Nephron (organoid): Measurements from ENCODE around the gene FTHL17.

Source experiments
- H3K27ac Mint-ChIP-seq, 3 experiments: 2 replicates each; pipeline ENCODE4 v1.8.0; 2020; ENCODE audit warnings: mixed read lengths in 3 of 3, mild to moderate bottlenecking in 2 of 3, moderate library complexity in 1 of 3
- H3K27me3 Mint-ChIP-seq: 2 replicates; pipeline ENCODE4 v1.8.0; 2021; ENCODE audit warnings: low read depth, mild to moderate bottlenecking, moderate library complexity, mixed read lengths
- H3K36me3 Mint-ChIP-seq: 2 replicates; pipeline ENCODE4 v1.8.0; 2020; ENCODE audit warnings: low read depth, mixed read lengths
- H3K4me1 Mint-ChIP-seq: 2 replicates; pipeline ENCODE4 v1.8.0; 2020; ENCODE audit warnings: mixed read lengths
- H3K4me3 Mint-ChIP-seq, 3 experiments: 2 replicates each; pipeline ENCODE4 v1.8.0; 2020; ENCODE audit warnings: mild to moderate bottlenecking in 3 of 3, mixed read lengths in 3 of 3, moderate library complexity in 2 of 3
- H3K9me3 Mint-ChIP-seq: 2 replicates; pipeline ENCODE4 v1.8.0; 2020; ENCODE audit warnings: mixed read lengths
- TF ChIP-seq, protein P1 (sequence below), 3 experiments: fragments of 200-600 bp; sonication (generic); IDR thresholded peaks; one replicate each; pipeline ENCODE4 v1.5.0; 2021; ENCODE audit warnings: antibody characterized with exemption in 3 of 3; ENCODE audit not compliant: unreplicated experiment in 3 of 3

Gene FTHL17

DNA sequence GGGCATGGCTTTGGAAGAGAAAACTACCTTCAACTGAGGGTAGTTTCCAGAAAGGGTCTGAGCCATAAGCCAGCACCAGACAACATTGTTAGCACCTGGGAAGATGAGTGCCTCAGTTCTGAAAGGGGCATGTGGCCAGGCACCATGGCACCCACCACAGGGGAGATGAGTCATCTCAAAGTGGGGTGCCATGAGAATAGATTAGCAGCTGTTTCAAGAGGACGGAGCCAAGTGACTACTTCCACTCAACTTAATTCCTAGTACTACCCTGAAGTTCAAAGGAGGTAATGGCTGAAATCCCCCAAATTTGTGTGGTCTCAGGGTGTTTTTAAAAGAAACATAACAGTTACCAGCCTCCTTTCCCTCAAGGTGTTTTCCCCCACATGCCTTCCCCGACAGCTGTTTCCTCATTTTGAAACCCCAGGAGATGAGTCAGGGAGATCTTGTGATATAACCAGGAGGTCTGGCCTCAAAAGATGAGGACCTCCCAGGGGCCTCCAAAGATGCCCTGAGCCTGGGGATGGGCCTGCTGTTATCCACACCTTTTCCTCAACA is 27.8 kb upstream of the FTHL17 start:
- no peaks in the 10 kb centered on the region for H3K4me1 Mint-ChIP-seq
- H3K9me3 Mint-ChIP-seq, result peaks cover 32% of the 10 kb centered on the region
- no peak overlapping the region for H3K27ac Mint-ChIP-seq
- TF ChIP-seq, protein P1, sequence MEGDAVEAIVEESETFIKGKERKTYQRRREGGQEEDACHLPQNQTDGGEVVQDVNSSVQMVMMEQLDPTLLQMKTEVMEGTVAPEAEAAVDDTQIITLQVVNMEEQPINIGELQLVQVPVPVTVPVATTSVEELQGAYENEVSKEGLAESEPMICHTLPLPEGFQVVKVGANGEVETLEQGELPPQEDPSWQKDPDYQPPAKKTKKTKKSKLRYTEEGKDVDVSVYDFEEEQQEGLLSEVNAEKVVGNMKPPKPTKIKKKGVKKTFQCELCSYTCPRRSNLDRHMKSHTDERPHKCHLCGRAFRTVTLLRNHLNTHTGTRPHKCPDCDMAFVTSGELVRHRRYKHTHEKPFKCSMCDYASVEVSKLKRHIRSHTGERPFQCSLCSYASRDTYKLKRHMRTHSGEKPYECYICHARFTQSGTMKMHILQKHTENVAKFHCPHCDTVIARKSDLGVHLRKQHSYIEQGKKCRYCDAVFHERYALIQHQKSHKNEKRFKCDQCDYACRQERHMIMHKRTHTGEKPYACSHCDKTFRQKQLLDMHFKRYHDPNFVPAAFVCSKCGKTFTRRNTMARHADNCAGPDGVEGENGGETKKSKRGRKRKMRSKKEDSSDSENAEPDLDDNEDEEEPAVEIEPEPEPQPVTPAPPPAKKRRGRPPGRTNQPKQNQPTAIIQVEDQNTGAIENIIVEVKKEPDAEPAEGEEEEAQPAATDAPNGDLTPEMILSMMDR (IDR thresholded peaks at IDR 0.05; ENCODE audit: unreplicated experiment in 3 of 3), result no peak
- H3K27me3 Mint-ChIP-seq, result no peaks in the 10 kb centered on the region
- no peak overlapping the region for H3K4me3 Mint-ChIP-seq
- no peaks in the 10 kb centered on the region for H3K36me3 Mint-ChIP-seq

DNA sequence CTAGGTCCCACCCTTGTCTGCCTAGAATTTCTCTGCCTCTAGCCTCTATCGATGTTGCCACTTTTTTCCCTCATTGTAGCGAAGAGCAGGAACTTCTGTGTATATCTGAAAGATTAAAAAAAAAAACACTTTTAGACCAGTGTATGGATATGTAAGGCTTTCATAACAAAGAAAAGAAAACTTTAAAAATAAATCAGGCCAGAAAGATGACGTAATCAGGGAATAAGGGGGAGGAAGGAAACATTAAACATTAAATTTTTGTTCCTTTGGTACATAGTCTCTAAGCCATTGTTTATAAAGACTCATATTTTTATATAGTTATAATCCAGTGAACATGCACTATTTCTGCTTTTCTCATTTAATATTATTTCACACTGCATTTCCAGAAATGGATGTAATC is 26.2 kb upstream of the FTHL17 start:
- no peaks in the 10 kb centered on the region for H3K4me1 Mint-ChIP-seq
- H3K36me3 Mint-ChIP-seq, result no peaks in the 10 kb centered on the region
- no peaks in the 10 kb centered on the region for H3K27me3 Mint-ChIP-seq
- H3K27ac Mint-ChIP-seq, result no peak overlapping the region
- no peak overlapping the region for H3K4me3 Mint-ChIP-seq
- peaks cover 32% of the 10 kb centered on the region for H3K9me3 Mint-ChIP-seq
- TF ChIP-seq, protein P1 (IDR thresholded peaks at IDR 0.05; ENCODE audit: unreplicated experiment in 3 of 3), result no peak

DNA sequence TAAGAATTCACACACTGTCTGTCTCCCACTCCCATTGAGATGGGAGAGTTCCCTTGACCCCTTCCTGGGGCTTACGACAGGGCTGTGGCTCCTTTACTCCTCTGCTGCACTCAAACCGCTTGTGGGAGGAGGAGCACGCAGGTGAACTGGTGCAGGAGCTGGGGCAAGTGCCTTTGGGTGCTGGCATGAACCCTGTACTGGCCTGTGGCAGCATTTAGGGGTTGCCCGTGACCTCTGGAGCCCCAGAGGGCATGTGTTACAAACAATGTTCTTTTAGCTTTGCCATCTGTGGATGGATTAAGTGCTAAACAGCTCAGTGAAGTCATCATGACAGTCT is 21.8 kb upstream of the FTHL17 start:
- Mint-ChIP-seq H3K27me3 (no peaks in the 10 kb centered on the region), H3K4me1 (no peaks in the 10 kb centered on the region), H3K27ac (no peak overlapping the region), H3K4me3 (no peak overlapping the region), H3K9me3 (peaks cover 34% of the 10 kb centered on the region), H3K36me3 (no peaks in the 10 kb centered on the region)
- TF ChIP-seq, protein P1 (IDR thresholded peaks at IDR 0.05; ENCODE audit: unreplicated experiment in 3 of 3), result no peak

DNA sequence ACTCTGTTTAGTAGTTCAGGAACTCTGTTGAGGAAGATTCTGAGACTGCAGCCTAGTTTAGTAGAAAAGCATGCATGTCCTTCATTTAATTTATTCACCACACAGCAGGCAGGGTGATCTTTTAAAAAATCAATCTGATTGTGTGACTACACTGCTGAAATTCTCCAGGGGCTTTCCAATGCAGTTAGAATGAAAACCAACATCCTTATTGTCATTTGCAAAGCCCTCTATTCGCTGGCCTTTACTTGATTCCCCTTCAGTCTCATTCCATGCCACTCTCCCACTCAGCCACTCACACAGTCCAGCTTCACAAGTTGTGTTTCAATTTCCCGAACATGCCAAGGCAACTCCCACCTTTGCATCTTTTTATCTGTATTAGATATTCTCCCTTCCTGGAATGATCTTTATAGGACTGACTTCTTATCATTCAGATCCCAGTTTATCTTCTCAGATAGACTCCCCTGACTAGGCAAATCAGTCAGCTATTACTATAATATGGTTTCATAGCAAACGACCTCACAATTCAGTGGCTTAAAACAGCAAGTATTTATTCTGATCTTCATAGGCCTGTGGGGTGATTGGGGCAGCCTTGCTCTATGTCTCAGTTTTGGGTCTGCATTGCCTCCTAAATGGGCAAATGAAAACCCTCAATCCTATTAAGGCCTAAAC is 21.3 kb upstream of the FTHL17 start:
- no peaks in the 10 kb centered on the region for H3K27me3 Mint-ChIP-seq
- H3K4me1 Mint-ChIP-seq, result no peaks in the 10 kb centered on the region

DNA sequence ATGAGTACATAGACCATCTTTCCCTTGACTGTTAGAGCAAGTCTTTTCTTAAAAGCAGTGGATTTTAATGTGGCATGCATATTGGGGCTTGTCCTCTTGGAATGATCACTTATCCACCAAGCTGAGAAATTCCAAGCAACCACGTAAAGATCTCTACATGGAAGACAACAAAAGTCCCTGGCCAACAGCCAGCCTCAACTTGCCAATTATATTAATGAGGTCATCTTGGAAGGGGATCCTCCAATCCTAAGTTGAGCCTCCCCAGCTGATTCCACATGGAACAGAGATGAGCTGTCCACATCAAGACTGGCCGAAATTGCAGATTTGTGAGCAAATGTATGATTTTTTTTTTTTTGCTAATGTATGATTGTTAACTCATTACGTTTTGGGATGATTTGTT is 20.6 kb upstream of the FTHL17 start:
- H3K27me3 Mint-ChIP-seq, result no peaks in the 10 kb centered on the region
- H3K4me3 Mint-ChIP-seq, result no peak overlapping the region
- no peak overlapping the region for H3K27ac Mint-ChIP-seq
- peaks cover 26% of the 10 kb centered on the region for H3K9me3 Mint-ChIP-seq
- TF ChIP-seq, protein P1 (IDR thresholded peaks at IDR 0.05; ENCODE audit: unreplicated experiment in 3 of 3), result no peak
- H3K36me3 Mint-ChIP-seq, result no peaks in the 10 kb centered on the region
- no peaks in the 10 kb centered on the region for H3K4me1 Mint-ChIP-seq

More for the DNA sequence above, 21.3 kb upstream of the FTHL17 start:
- Mint-ChIP-seq H3K27ac (no peak overlapping the region), H3K36me3 (no peaks in the 10 kb centered on the region), H3K9me3 (peaks cover 32% of the 10 kb centered on the region), H3K4me3 (no peak overlapping the region)
- TF ChIP-seq, protein P1 (IDR thresholded peaks at IDR 0.05; ENCODE audit: unreplicated experiment in 3 of 3), result no peak

DNA sequence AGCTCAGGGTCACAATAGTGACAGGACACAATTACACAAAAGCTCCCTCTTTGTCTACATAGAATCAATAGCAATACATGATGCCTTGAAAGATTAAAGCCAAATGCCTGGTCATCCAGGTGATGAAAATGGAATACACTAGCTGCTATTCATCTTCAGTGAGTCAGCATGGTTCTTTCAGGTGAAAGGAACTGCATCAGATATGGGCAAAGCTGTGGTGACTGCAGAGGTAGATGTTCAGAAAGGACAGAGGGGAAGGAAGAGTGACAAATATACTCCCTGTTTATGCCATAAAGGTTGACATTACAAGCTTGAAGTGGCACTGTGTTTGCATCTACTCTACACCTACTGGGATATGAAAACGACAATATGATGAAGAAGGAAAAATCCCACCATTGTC is 20.0 kb upstream of the FTHL17 start:
- TF ChIP-seq, protein P1 (IDR thresholded peaks at IDR 0.05; ENCODE audit: unreplicated experiment in 3 of 3), result no peak
- Mint-ChIP-seq H3K36me3 (no peaks in the 10 kb centered on the region), H3K4me3 (no peak overlapping the region), H3K27ac (no peak overlapping the region), H3K9me3 (peaks cover 24% of the 10 kb centered on the region), H3K4me1 (no peaks in the 10 kb centered on the region), H3K27me3 (no peaks in the 10 kb centered on the region)
